Loucy (cell line): ENCODE data around the gene ZFHX2.

ENCODE experiments used
- H2AFZ ChIP-seq: fragments of 200-600 bp; sonication (generic); 2 replicates; pipeline ENCODE4 v1.6.0; 2016; ENCODE audit warnings: antibody characterized with exemption, mild to moderate bottlenecking, low read length, moderate library complexity
- H3F3A ChIP-seq: fragments of 200-600 bp; 2 replicates; pipeline ENCODE4 v1.6.0; 2016; ENCODE audit warnings: antibody characterized with exemption, low read depth, mild to moderate bottlenecking
- H3K27me3 ChIP-seq: fragments of 200-600 bp; sonication (generic); 2 replicates; pipeline ENCODE4 v1.6.1; 2014; ENCODE audit warnings: low read length, mild to moderate bottlenecking; ENCODE audit not compliant: insufficient read depth, poor library complexity, severe bottlenecking
- H3K36me3 ChIP-seq: fragments of 200-600 bp; sonication (generic); 2 replicates; pipeline ENCODE4 v1.6.1; 2016; ENCODE audit warnings: low read length; ENCODE audit not compliant: insufficient read depth
- H3K4me1 ChIP-seq: fragments of 200-600 bp; sonication (generic); 2 replicates; pipeline ENCODE4 v1.5.1; 2014; ENCODE audit warnings: low read length, mild to moderate bottlenecking; ENCODE audit not compliant: insufficient read depth, poor library complexity, severe bottlenecking
- H3K4me2 ChIP-seq: fragments of 200-600 bp; sonication (generic); 2 replicates; pipeline ENCODE4 v1.6.0; 2014; ENCODE audit warnings: antibody characterized with exemption, low read length, low read depth, mild to moderate bottlenecking; ENCODE audit not compliant: poor library complexity, severe bottlenecking
- H3K4me3 ChIP-seq: fragments of 200-600 bp; sonication (generic); 2 replicates; pipeline ENCODE4 v1.5.1; 2014; ENCODE audit warnings: low read length, mild to moderate bottlenecking, mixed read lengths; ENCODE audit not compliant: poor library complexity, severe bottlenecking
- H3K79me2 ChIP-seq: fragments of 200-600 bp; sonication (generic); 2 replicates; pipeline ENCODE4 v1.6.1; 2014; ENCODE audit warnings: low read length; ENCODE audit not compliant: insufficient read depth
- H3K9ac ChIP-seq: fragments of 200-600 bp; sonication (generic); 2 replicates; pipeline ENCODE4 v1.6.0; 2014; ENCODE audit warnings: mild to moderate bottlenecking, low read depth, low read length, moderate library complexity; ENCODE audit not compliant: poor library complexity, severe bottlenecking
- H3K9me2 ChIP-seq: fragments of 200-600 bp; sonication (generic); replicated peaks from 2 replicates; pipeline ENCODE4 v1.6.1; 2016; ENCODE audit warnings: low read depth, low read length, mixed read lengths
- H3K9me3 ChIP-seq: fragments of 200-600 bp; sonication (generic); 2 replicates; pipeline ENCODE4 v1.6.1; 2014; ENCODE audit warnings: mild to moderate bottlenecking, antibody characterized with exemption, low read length, low read depth; ENCODE audit not compliant: insufficient read depth
- H4K20me1 ChIP-seq: fragments of 200-600 bp; sonication (generic); 2 replicates; pipeline ENCODE4 v1.6.0; 2014; ENCODE audit warnings: antibody characterized with exemption, low read length, mild to moderate bottlenecking; ENCODE audit not compliant: insufficient read depth, poor library complexity, severe bottlenecking
- EZH2phosphoT487 ChIP-seq: fragments of 200-600 bp; IDR thresholded peaks from 2 replicates; pipeline ENCODE4 v1.6.1; 2018; ENCODE audit warnings: antibody characterized with exemption, mild to moderate bottlenecking, moderate library complexity, borderline replicate concordance
- TF ChIP-seq, protein P1 (sequence below): fragments of 200-600 bp; sonication (generic); conservative IDR thresholded peaks from 2 replicates; pipeline ENCODE4 v1.5.1; 2014; ENCODE audit warnings: mild to moderate bottlenecking, antibody characterized with exemption, low read length

ZFHX2 gene

DNA sequence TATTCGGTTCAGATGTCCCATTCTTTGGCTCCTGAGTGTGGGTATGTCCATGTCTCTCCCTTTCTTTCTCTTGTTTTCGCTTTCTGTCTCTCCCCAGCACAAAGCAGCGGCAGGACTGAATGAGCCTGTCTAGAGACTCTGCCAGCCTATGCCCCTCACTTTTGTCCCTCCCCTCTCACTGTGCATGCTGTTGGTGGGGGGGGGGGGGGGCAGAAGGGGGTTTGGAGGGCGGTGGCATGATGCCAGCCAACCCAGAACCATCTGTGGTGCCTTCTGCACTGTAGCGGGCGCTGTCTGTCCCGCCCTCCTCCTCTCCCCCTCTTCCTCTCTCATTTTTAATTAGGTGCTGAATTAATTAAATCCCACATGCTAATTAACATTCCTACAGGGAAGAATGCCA lies 64.3 kb downstream of the ZFHX2 start:
- Histone ChIP-seq H3K79me2 (no peaks in the 10 kb centered on the region), H3K9ac (no peak overlapping the region), H2AFZ (no peak overlapping the region), H3F3A (no peaks in the 10 kb centered on the region), H3K4me1 (no peaks in the 10 kb centered on the region), H3K36me3 (no peaks in the 10 kb centered on the region), H3K4me3 (no peak overlapping the region), H3K4me2 (no peak overlapping the region), H3K27me3 (no peaks in the 10 kb centered on the region), H4K20me1 (no peaks in the 10 kb centered on the region), H3K9me2 (no peaks in the 10 kb centered on the region), H3K9me3 (no peaks in the 10 kb centered on the region)
- TF ChIP-seq, protein P1, sequence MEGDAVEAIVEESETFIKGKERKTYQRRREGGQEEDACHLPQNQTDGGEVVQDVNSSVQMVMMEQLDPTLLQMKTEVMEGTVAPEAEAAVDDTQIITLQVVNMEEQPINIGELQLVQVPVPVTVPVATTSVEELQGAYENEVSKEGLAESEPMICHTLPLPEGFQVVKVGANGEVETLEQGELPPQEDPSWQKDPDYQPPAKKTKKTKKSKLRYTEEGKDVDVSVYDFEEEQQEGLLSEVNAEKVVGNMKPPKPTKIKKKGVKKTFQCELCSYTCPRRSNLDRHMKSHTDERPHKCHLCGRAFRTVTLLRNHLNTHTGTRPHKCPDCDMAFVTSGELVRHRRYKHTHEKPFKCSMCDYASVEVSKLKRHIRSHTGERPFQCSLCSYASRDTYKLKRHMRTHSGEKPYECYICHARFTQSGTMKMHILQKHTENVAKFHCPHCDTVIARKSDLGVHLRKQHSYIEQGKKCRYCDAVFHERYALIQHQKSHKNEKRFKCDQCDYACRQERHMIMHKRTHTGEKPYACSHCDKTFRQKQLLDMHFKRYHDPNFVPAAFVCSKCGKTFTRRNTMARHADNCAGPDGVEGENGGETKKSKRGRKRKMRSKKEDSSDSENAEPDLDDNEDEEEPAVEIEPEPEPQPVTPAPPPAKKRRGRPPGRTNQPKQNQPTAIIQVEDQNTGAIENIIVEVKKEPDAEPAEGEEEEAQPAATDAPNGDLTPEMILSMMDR = no peak
- TF ChIP-seq EZH2phosphoT487 = no peak

DNA sequence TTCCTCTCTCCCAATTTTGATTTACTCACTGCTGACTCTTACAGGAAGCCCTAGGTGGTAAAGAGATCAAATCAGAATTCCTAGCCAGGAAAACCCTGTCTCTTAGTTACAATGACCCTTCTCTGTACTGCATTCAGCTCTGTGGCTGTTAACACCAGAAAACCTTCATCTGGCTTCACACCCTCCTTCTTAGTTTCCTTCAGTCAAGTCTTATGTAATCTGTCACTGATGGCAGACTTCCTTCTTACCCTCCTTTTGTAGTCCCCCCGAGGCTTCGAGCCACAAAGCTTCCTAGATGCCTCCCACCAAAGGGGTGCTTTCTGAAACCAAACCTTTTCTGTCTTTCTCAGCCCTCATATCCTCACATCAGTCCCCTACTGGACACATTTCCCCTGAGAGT lies 65.5 kb downstream of the ZFHX2 start:
- Histone ChIP-seq H3F3A (no peaks in the 10 kb centered on the region), H2AFZ (no peak overlapping the region), H3K4me2 (no peak overlapping the region), H3K4me1 (no peaks in the 10 kb centered on the region), H3K36me3 (no peaks in the 10 kb centered on the region), H3K9ac (no peak overlapping the region), H4K20me1 (no peaks in the 10 kb centered on the region), H3K79me2 (no peaks in the 10 kb centered on the region), H3K9me3 (no peaks in the 10 kb centered on the region), H3K27me3 (no peaks in the 10 kb centered on the region), H3K9me2 (no peaks in the 10 kb centered on the region), H3K4me3 (no peak overlapping the region)
- TF ChIP-seq, protein P1 = no peak
- TF ChIP-seq EZH2phosphoT487 = no peak

DNA sequence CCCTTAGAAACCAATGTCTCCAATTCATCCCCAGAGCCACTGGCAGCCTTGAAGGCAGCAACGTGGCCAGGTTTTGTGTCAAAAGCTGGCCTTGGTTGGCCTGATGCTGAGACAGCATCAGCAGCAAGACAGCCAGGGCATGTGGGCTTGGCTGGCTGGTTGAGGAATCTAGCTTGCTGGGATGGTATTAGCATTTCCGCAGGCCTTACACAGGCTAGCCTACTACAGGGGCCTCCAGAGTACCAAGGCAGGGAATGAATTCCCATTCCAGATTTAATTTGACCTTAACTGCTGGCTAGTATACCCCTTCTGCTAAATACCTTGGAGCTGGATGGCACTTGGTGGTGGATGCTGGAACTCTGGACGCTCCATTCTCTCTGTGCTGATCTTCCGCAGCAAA lies 66.2 kb downstream of the ZFHX2 start:
- Histone ChIP-seq H3K9ac (no peak overlapping the region), H3K4me3 (no peak overlapping the region), H3K9me2 (no peaks in the 10 kb centered on the region), H3K4me2 (no peak overlapping the region), H2AFZ (no peak overlapping the region), H4K20me1 (no peaks in the 10 kb centered on the region), H3K4me1 (no peaks in the 10 kb centered on the region), H3K36me3 (no peaks in the 10 kb centered on the region), H3F3A (no peaks in the 10 kb centered on the region), H3K9me3 (no peaks in the 10 kb centered on the region), H3K27me3 (no peaks in the 10 kb centered on the region), H3K79me2 (no peaks in the 10 kb centered on the region)
- TF ChIP-seq EZH2phosphoT487 = no peak
- TF ChIP-seq, protein P1 = no peak
